Neuron (in vitro differentiated cells): Measurements from ENCODE around the gene MTHFSD.

Source experiments
- H2AFZ ChIP-seq: one replicate; pipeline ENCODE4 v1.6.1; 2013; ENCODE audit warnings: low read depth, mild to moderate bottlenecking, inconsistent platforms, low read length, moderate library complexity
- H3K27me3 ChIP-seq: one replicate; pipeline ENCODE4 v1.6.1; 2013; ENCODE audit warnings: low read length; ENCODE audit not compliant: insufficient read depth
- H3K36me3 ChIP-seq: one replicate; pipeline ENCODE4 v1.6.1; 2013; ENCODE audit warnings: low read length; ENCODE audit not compliant: insufficient read depth
- H3K4me1 ChIP-seq: one replicate; pipeline ENCODE4 v1.6.1; 2013; ENCODE audit warnings: low read length; ENCODE audit not compliant: insufficient read depth
- H3K4me3 ChIP-seq: 2 replicates; pipeline ENCODE4 v1.5.1; 2013; ENCODE audit warnings: mild to moderate bottlenecking, low read length, moderate library complexity
- H3K9me3 ChIP-seq: one replicate; pipeline ENCODE4 v1.6.1; 2013; ENCODE audit warnings: low read length

MTHFSD gene

GRCh38 chr16:86512301-86512859 is 42.7 kb downstream of the MTHFSD start:
- H3K36me3 ChIP-seq, result no peaks in the 10 kb centered on the region
- H3K4me1 ChIP-seq, result no peaks in the 10 kb centered on the region
- H2AFZ ChIP-seq, result no peak overlapping the region
- no peak overlapping the region for H3K4me3 ChIP-seq
- H3K9me3 ChIP-seq, result no peaks in the 10 kb centered on the region
- peaks cover 95% of the 10 kb centered on the region for H3K27me3 ChIP-seq

GRCh38 chr16:86511317-86512161 is 43.5 kb downstream of the MTHFSD start:
- Histone ChIP-seq H2AFZ (no peak overlapping the region), H3K4me1 (no peaks in the 10 kb centered on the region), H3K36me3 (no peaks in the 10 kb centered on the region), H3K4me3 (no peak overlapping the region), H3K27me3 (peaks cover 95% of the 10 kb centered on the region), H3K9me3 (no peaks in the 10 kb centered on the region)

- H3K27me3 ChIP-seq, result peaks cover 94% of the 10 kb centered on the region
- no peaks in the 10 kb centered on the region for H3K9me3 ChIP-seq
- no peaks in the 10 kb centered on the region for H3K36me3 ChIP-seq
- peak within 1 kb of the TSS; percentile 4 for H3K4me3 ChIP-seq
- no peak within 1 kb of the TSS for H2AFZ ChIP-seq
- no peaks in the 10 kb centered on the region for H3K4me1 ChIP-seq
These were observed 44.4 kb downstream of the MTHFSD start, which contains the start of gene FOXF1 for GRCh38 chr16:86510465-86511261. Gene FOXF1, plus strand, starts transcription at chr16:86510527. Its CDS starts 43 bp downstream, at chr16:86510570.

GRCh38 chr16:86509759-86510464 is 45.1 kb downstream of the MTHFSD start:
- H2AFZ ChIP-seq, result no peak overlapping the region
- no peaks in the 10 kb centered on the region for H3K9me3 ChIP-seq
- H3K4me3 ChIP-seq, result no peak overlapping the region
- peaks cover 93% of the 10 kb centered on the region for H3K27me3 ChIP-seq
- no peaks in the 10 kb centered on the region for H3K36me3 ChIP-seq
- H3K4me1 ChIP-seq, result no peaks in the 10 kb centered on the region

GRCh38 chr16:86508947-86509758 is 45.9 kb downstream of the MTHFSD start:
- peak overlapping the region; percentile 4 for H3K4me3 ChIP-seq
- no peak overlapping the region for H2AFZ ChIP-seq
- no peaks in the 10 kb centered on the region for H3K36me3 ChIP-seq
- H3K4me1 ChIP-seq, result no peaks in the 10 kb centered on the region
- H3K27me3 ChIP-seq, result peaks cover 93% of the 10 kb centered on the region
- no peaks in the 10 kb centered on the region for H3K9me3 ChIP-seq

- no peak overlapping the region for H2AFZ ChIP-seq
- no peaks in the 10 kb centered on the region for H3K36me3 ChIP-seq
- no peak overlapping the region for H3K4me3 ChIP-seq
- H3K4me1 ChIP-seq, result no peaks in the 10 kb centered on the region
- H3K27me3 ChIP-seq, result peaks cover 95% of the 10 kb centered on the region
- no peaks in the 10 kb centered on the region for H3K9me3 ChIP-seq
These were observed 46.7 kb downstream of the MTHFSD start for GRCh38 chr16:86508028-86508946.

- H3K9me3 ChIP-seq, result no peaks in the 10 kb centered on the region
- H3K4me3 ChIP-seq, result no peak overlapping the region
- no peak overlapping the region for H2AFZ ChIP-seq
- no peaks in the 10 kb centered on the region for H3K36me3 ChIP-seq
- H3K4me1 ChIP-seq, result no peaks in the 10 kb centered on the region
- H3K27me3 ChIP-seq, result peaks cover 95% of the 10 kb centered on the region
These were observed 47.6 kb downstream of the MTHFSD start for GRCh38 chr16:86507173-86508027.

- Histone ChIP-seq H3K27me3 (peaks cover 95% of the 10 kb centered on the region), H3K4me1 (no peaks in the 10 kb centered on the region), H2AFZ (no peak overlapping the region), H3K36me3 (no peaks in the 10 kb centered on the region), H3K4me3 (no peak overlapping the region), H3K9me3 (no peaks in the 10 kb centered on the region)
These were observed 48.9 kb downstream of the MTHFSD start for GRCh38 chr16:86505899-86506864.

- peaks cover 96% of the 10 kb centered on the region for H3K27me3 ChIP-seq
- H3K4me3 ChIP-seq, result no peak overlapping the region
- no peaks in the 10 kb centered on the region for H3K4me1 ChIP-seq
These were observed 49.7 kb downstream of the MTHFSD start for GRCh38 chr16:86505185-86505898.

More at GRCh38 chr16:86505185-86505898, 49.7 kb downstream of the MTHFSD start:
- Histone ChIP-seq H3K36me3 (no peaks in the 10 kb centered on the region), H2AFZ (no peak overlapping the region), H3K9me3 (no peaks in the 10 kb centered on the region)
